CD4-positive, alpha-beta T cell (primary cell): ENCODE data around the gene AOC2. TPM values are rescaled to one million over a fixed set of nuclear protein-coding genes. Genes with fewer than 3 reads are reported as not detected.
A peak's percentile ranks its signal among the peaks of the same experiment; 100 is the strongest.

Experiments used
- ATAC-seq: fragments of 200-7000 bp; cut with Tn5 transposase; one replicate; pipeline ENCODE4 v1.10.0; 2022; ENCODE audit warnings: mild to moderate bottlenecking; ENCODE audit not compliant: poor library complexity
- CTCF ChIA-PET: fragments of 350-600 bp; sonication (Branson Sonifier 250); formaldehyde crosslinking; loops from one replicate; lab custom pipeline; 2021; ENCODE audit warnings: antibody characterized with exemption, inconsistent platforms; lab: Charles Lee
- POLR2A ChIA-PET: fragments of 350-600 bp; sonication (Branson Sonifier 250); formaldehyde crosslinking; loops from one replicate; lab custom pipeline; 2021; ENCODE audit warnings: antibody characterized with exemption, inconsistent platforms; lab: Charles Lee
- DNase-seq, 14 experiments: peaks; one replicate each; pipeline ENCODE4 v3.0.0-alpha.2; 2013 to 2020; ENCODE audit warnings: mixed read lengths in 2 of 14
- H3K27ac ChIP-seq, 2 donors: one replicate each; pipeline versions ENCODE4 v1.5.1 to v1.7.0; 2013; ENCODE audit warnings: low read length in 2 of 2, low read depth in 1 of 2, mild to moderate bottlenecking in 1 of 2
- H3K27me3 ChIP-seq, 2 experiments: 1 replicate in 1 of 2; 2 replicates in 1 of 2; pipeline versions ENCODE4 v1.6.1 to v1.7.0; 2013; ENCODE audit warnings: low read length in 2 of 2, control low read depth in 1 of 2, mild to moderate bottlenecking in 1 of 2, moderate library complexity in 1 of 2; ENCODE audit not compliant: insufficient read depth in 2 of 2, control insufficient read depth in 1 of 2
- H3K36me3 ChIP-seq: one replicate; pipeline ENCODE4 v1.6.1; 2013; ENCODE audit warnings: low read length, control low read depth; ENCODE audit not compliant: insufficient read depth
- H3K4me1 ChIP-seq: one replicate; pipeline ENCODE4 v1.6.1; 2013; ENCODE audit warnings: low read length, control low read depth; ENCODE audit not compliant: insufficient read depth
- H3K4me3 ChIP-seq: one replicate; pipeline ENCODE4 v1.5.1; 2013; ENCODE audit warnings: mild to moderate bottlenecking, low read length, moderate library complexity
- H3K9me3 ChIP-seq, 2 experiments: 1 replicate in 1 of 2; 2 replicates in 1 of 2; pipeline versions ENCODE4 v1.6.1 to v1.7.0; 2013; ENCODE audit warnings: low read length in 2 of 2, mild to moderate bottlenecking in 2 of 2, control low read depth in 1 of 2, moderate library complexity in 1 of 2; ENCODE audit not compliant: control insufficient read depth in 1 of 2, insufficient read depth in 1 of 2
- H3K27ac Mint-ChIP-seq: one replicate; pipeline ENCODE4 v1.8.0; 2020; ENCODE audit warnings: mixed read lengths
- H3K27me3 Mint-ChIP-seq: one replicate; pipeline ENCODE4 v1.8.0; 2021; ENCODE audit warnings: mixed read lengths
- H3K36me3 Mint-ChIP-seq: one replicate; pipeline ENCODE4 v1.8.0; 2021; ENCODE audit warnings: low read depth, mixed read lengths
- H3K4me1 Mint-ChIP-seq: one replicate; pipeline ENCODE4 v1.8.0; 2021; ENCODE audit warnings: low read depth, mixed read lengths
- H3K4me3 Mint-ChIP-seq: one replicate; pipeline ENCODE4 v1.8.0; 2020; ENCODE audit warnings: mild to moderate bottlenecking, mixed read lengths
- H3K9me3 Mint-ChIP-seq: one replicate; pipeline ENCODE4 v1.8.0; 2020; ENCODE audit warnings: mixed read lengths
- CTCF ChIP-seq: fragments of 200-600 bp; IDR thresholded peaks from one replicate; pipeline ENCODE4 v1.8.0; 2022; ENCODE audit warnings: antibody characterized with exemption, mild to moderate bottlenecking
- intact Hi-C, 2 experiments: fragments of 100-400 bp; cut with DNase I in 1 of 2; cut with micrococcal nuclease in 1 of 2; formaldehyde crosslinking; loops; one replicate each; pipeline versions ENCODE4 v1.15.1 to v1.9.0; 2023 to 2025; cut with DNase I, micrococcal nuclease
- total RNA-seq, 174 experiments: library from RNA in 2 of 174; stranded (reverse) in 2 of 174; gene quantifications; one replicate each; pipeline ENCODE4 v1.2.3 and lab custom pipeline; 2021 to 2026

The AOC2 gene
- total RNA-seq, 2 experiments from 2014 or later: 2.5 to 2.9 TPM

DNA sequence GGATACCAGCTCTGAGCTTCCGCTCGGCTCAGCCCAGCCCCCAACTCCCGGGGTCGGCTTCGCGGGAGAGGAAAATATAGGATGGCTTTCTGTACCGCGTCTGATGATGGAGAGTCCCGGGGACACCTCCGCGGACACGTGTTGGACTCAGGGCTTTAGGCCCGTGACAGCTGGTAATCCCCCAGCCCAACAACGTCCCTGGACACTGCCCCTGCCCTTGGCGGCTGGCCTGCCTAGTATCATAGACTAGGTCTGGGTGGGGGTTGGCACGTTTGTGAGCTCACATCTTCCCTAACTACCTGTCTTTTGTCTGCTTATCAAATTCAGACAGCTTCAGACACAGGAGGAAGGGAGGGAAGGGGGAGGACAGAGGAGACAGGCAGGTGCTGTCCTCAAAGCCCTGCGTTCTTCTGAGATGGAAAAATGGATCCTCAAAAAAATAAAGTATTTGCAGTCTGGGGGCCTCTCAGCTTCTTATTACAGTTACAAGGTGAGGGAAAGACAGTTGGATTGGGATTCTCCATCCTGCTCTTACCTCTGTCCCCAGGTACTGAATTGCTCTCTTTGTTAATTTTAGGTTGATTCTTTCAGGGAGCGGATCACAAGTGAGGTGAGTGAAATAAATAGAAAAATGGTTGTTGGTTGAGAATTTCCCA is 10.5 kb upstream of the AOC2 start:
- H3K27ac Mint-ChIP-seq: peak overlapping the region; percentile 98
- H3K4me1 Mint-ChIP-seq: peaks cover 27% of the 10 kb centered on the region
- H3K36me3 ChIP-seq: peaks cover 36% of the 10 kb centered on the region
- peaks cover 24% of the 10 kb centered on the region for H3K4me1 ChIP-seq
- peaks cover 38% of the 10 kb centered on the region for H3K36me3 Mint-ChIP-seq
- CTCF ChIA-PET: interaction anchor here (1.3 to 4.4 kb wide), 4 partner anchors 9 to 164 kb away, joined by 4 to 39 read pairs (median 12); partner anchors contain the start of genes BECN1 and RPL27
- DNase-seq (no peak), ATAC-seq (no peak)
- intact Hi-C loops: loop anchor here (1.0 to 5.0 kb wide), 9 partner anchors 10 to 648 kb away; partner anchors contain the start of genes RPL27 (in 2 of the 2), BECN1 (in 1 of the 2), BRCA1 (in 1 of the 2) and CNTD1 (in 1 of the 2)
- H3K27me3 ChIP-seq: no peaks in the 10 kb centered on the region
- POLR2A ChIA-PET: interaction anchor here (0.8 to 5.1 kb wide), 11 partner anchors 10 to 585 kb away, joined by 3 to 50 read pairs (median 5); partner anchors contain the start of genes BECN1, CNTD1, COA3 and RPL27
- H3K4me3 ChIP-seq: peak overlapping the region; percentile 93
- H3K4me3 Mint-ChIP-seq: peak overlapping the region; percentile 95
- no peak for TF ChIP-seq CTCF
- H3K9me3 ChIP-seq: no peaks in the 10 kb centered on the region
- peak overlapping the region; percentile 86 to 88 for H3K27ac ChIP-seq
- no peaks in the 10 kb centered on the region for H3K27me3 Mint-ChIP-seq
- no peaks in the 10 kb centered on the region for H3K9me3 Mint-ChIP-seq

GRCh38 chr17:42835732-42836131 is 8.6 kb upstream of the AOC2 start:
- TF ChIP-seq CTCF: no peak
- DNase-seq (no peak), ATAC-seq (no peak)
- no peaks in the 10 kb centered on the region for H3K27me3 ChIP-seq
- no peak overlapping the region for H3K27ac ChIP-seq
- H3K4me1 Mint-ChIP-seq: peaks cover 27% of the 10 kb centered on the region
- no peaks in the 10 kb centered on the region for H3K27me3 Mint-ChIP-seq
- no peaks in the 10 kb centered on the region for H3K9me3 ChIP-seq
- peak overlapping the region; percentile 54 for H3K4me3 Mint-ChIP-seq
- no peak overlapping the region for H3K4me3 ChIP-seq
- peaks cover 52% of the 10 kb centered on the region for H3K36me3 ChIP-seq
- no peaks in the 10 kb centered on the region for H3K9me3 Mint-ChIP-seq
- POLR2A ChIA-PET: interaction anchor here (5.1 kb wide), 1 partner anchor 12 kb away, joined by 50 read pairs; the partner anchor contains the start of gene BECN1
- intact Hi-C loops: loop anchor here in 1 of 2 experiments (5.0 kb wide), 1 partner anchor 552 kb away; no protein-coding TSS in a partner anchor
- no peak overlapping the region for H3K27ac Mint-ChIP-seq
- CTCF ChIA-PET: interaction anchor here (4.3 kb wide), 1 partner anchor 12 kb away, joined by 39 read pairs; the partner anchor contains the start of gene BECN1
- H3K4me1 ChIP-seq: peaks cover 24% of the 10 kb centered on the region
- H3K36me3 Mint-ChIP-seq: peaks cover 52% of the 10 kb centered on the region

DNA sequence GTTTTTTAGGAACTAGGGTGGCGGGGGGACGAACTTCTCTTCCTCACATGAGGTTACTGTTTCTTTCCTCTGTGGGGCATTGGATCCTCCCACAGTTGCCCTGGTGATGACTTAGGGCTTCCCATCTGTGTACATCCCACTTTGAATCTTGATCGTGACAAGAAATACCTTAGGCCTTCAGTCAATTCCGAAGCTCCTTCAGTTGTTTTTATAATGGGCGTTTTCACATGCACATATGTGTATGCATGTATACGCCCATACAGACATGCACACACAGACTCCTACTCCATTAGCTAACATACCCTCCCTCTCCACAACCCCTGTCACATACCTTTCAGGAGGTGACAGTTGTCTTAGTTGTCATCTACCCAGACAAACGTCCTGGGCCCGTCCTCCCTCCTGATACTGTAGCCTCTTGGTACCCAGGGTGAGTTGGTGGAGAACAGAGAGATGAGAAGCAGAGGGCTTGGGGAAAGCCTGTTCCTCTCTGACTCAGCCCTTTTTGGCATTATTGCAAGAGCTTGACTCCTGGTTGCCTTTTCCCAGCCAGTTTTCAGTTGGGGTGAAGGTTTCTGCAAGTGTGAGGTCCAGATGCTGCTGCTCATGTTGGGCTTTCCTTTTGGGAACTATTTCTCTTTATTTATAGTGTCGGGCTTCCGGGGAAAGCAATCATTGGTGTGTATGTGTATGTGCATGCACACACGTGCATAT is 2.2 kb upstream of the AOC2 start:
- Histone ChIP-seq H3K36me3 (peaks cover 83% of the 10 kb centered on the region), H3K4me1 (no peaks in the 10 kb centered on the region), H3K27me3 (no peaks in the 10 kb centered on the region), H3K9me3 (no peaks in the 10 kb centered on the region), H3K4me3 (no peak overlapping the region), H3K27ac (no peak overlapping the region)
- no peak overlapping the region for H3K27ac Mint-ChIP-seq
- no peaks in the 10 kb centered on the region for H3K27me3 Mint-ChIP-seq
- intact Hi-C loops: loop anchor here (2.0 to 10.0 kb wide), 2 partner anchors 363 to 497 kb away; no protein-coding TSS in a partner anchor
- no peaks in the 10 kb centered on the region for H3K9me3 Mint-ChIP-seq
- peaks cover 85% of the 10 kb centered on the region for H3K36me3 Mint-ChIP-seq
- ATAC-seq (no peak), DNase-seq (no peak)
- peaks cover 5% of the 10 kb centered on the region for H3K4me1 Mint-ChIP-seq
- POLR2A ChIA-PET: no interaction called here
- TF ChIP-seq CTCF: no peak
- H3K4me3 Mint-ChIP-seq: no peak overlapping the region
- CTCF ChIA-PET: no interaction called here
